Suprapubic skin (tissue), 3 donors: ENCODE results near the gene INAVA.

ENCODE experiments used
- CTCF ChIP-seq, 2 donors: fragments of 200-600 bp in 1 of 2; fragments of 450-650 bp in 1 of 2; sonication (generic) in 1 of 2; IDR thresholded peaks; one replicate each; pipeline ENCODE4 v1.5.1; 2016 to 2019; ENCODE audit warnings: antibody characterized with exemption in 2 of 2, mild to moderate bottlenecking in 1 of 2, moderate library complexity in 1 of 2
- POLR2AphosphoS5 ChIP-seq, 3 donors: sonication (generic); formaldehyde crosslinking; IDR thresholded peaks; one replicate each; pipeline ENCODE4 v1.6.1; 2017; ENCODE audit warnings: antibody characterized with exemption in 3 of 3

- TF ChIP-seq CTCF (IDR thresholded peaks at IDR 0.05) = no peak
- TF ChIP-seq POLR2AphosphoS5 (IDR thresholded peaks at IDR 0.05) = no peak
Measured at GRCh38 chr1:200929530-200930278, 35.0 kb downstream of the INAVA start.
